Measurements from ENCODE around the gene FANCI.

DNA sequence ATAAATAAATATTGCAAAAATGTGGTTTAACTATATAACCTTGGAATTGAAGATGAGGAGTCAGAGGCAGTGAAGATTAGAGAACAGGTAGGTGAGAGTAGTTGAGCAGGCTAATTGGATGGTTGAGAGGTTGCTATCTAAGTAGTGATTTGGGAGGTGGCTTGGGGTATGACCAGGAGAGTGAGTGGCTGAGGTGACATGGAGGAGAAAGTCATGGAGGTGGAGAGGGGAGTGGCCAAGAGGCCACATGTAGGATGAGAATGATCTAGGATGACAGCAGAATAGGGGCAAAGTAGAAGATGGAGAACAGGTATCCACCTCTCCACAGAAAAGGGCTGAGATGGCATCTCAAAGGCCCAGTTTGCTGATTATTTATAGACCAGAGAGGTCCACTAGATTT lies 11.9 kb upstream of the FANCI start:
- TF ChIP-seq CTCF (IDR thresholded peaks at IDR 0.05), result no peak
- TF ChIP-seq POLR2A (IDR thresholded peaks at IDR 0.05), result no peak
